ENCODE data around the gene JUNB.

DNA sequence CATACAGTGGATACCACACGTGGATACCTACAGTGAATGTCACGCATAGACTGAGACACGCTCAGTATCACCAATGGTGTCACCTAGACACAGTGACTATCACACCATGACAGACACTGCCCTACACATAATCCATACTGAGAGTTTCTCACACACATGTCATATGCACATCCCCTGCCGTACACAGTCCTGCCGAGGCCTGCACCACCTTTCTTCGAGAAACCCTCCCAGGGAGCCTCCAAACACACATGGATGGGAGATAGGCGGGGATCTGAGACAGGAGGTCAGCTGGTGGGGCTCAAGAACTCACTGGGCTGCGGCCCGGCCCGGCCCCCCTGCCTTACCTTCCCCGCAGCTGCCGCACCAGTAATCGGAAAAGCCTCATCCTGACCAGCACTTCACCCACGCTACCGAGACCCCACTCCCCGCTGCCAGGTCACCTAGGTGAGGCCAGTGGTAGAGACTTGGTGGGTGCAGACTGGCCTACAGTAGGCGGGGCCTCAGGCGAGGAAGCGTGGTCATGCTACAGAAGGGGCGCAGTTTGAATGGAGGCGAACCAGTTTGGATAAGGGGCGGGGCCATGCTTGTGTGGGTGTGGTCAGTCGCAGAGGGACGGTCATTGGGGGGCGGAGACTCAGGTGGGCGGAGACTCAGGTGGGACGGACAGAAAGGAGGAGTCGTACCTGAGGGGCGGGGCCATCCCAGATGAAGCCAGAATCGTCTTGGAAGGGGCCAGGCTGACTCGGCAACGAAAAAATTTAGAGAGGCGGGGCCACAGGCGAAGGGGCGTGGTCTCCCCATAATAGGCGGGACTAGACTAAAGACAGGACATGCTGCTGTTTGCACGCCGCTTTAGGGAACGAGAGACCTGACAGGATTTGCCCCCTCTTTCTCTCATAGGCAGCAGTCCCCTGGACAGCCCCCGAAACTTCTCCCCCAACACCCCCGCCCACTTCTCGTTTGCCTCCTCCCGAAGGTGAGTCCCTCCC lies 49.1 kb downstream of the JUNB start:
- TF ChIP-seq ETV6 (CRISPR knock-in tag; IDR thresholded peaks at IDR 0.05) (no peak), TEAD4 (CRISPR knock-in tag; IDR thresholded peaks at IDR 0.05) (no peak), ESRRA (CRISPR knock-in tag; IDR thresholded peaks at IDR 0.05; ENCODE audit: borderline replicate concordance) (no peak), JUN (CRISPR knock-in tag; IDR thresholded peaks at IDR 0.05) (no peak), ELF4 (CRISPR knock-in tag; IDR thresholded peaks at IDR 0.05; ENCODE audit: low read depth) (no peak), RORB (CRISPR knock-in tag; IDR thresholded peaks at IDR 0.05) (no peak), ZNF416 (CRISPR knock-in tag; IDR thresholded peaks at IDR 0.05) (no peak), ZBTB21 (CRISPR knock-in tag; IDR thresholded peaks at IDR 0.05; ENCODE audit: borderline replicate concordance) (no peak), PRRX2 (CRISPR knock-in tag; IDR thresholded peaks at IDR 0.05) (no peak), FOXP1 (CRISPR knock-in tag; IDR thresholded peaks at IDR 0.05; ENCODE audit: borderline replicate concordance) (no peak)
- TF ChIP-seq, protein P1, sequence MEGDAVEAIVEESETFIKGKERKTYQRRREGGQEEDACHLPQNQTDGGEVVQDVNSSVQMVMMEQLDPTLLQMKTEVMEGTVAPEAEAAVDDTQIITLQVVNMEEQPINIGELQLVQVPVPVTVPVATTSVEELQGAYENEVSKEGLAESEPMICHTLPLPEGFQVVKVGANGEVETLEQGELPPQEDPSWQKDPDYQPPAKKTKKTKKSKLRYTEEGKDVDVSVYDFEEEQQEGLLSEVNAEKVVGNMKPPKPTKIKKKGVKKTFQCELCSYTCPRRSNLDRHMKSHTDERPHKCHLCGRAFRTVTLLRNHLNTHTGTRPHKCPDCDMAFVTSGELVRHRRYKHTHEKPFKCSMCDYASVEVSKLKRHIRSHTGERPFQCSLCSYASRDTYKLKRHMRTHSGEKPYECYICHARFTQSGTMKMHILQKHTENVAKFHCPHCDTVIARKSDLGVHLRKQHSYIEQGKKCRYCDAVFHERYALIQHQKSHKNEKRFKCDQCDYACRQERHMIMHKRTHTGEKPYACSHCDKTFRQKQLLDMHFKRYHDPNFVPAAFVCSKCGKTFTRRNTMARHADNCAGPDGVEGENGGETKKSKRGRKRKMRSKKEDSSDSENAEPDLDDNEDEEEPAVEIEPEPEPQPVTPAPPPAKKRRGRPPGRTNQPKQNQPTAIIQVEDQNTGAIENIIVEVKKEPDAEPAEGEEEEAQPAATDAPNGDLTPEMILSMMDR (IDR thresholded peaks at IDR 0.05), result no peak
- TF ChIP-seq, protein P2, sequence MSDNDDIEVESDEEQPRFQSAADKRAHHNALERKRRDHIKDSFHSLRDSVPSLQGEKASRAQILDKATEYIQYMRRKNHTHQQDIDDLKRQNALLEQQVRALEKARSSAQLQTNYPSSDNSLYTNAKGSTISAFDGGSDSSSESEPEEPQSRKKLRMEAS (CRISPR knock-in tag; IDR thresholded peaks at IDR 0.05), result peak; percentile 21; the same call in 1 of the 2 replicates
- TF ChIP-seq, protein P3, sequence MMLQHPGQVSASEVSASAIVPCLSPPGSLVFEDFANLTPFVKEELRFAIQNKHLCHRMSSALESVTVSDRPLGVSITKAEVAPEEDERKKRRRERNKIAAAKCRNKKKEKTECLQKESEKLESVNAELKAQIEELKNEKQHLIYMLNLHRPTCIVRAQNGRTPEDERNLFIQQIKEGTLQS (CRISPR knock-in tag; conservative IDR thresholded peaks at IDR 0.05), result no peak
- TF ChIP-seq, protein P4, sequence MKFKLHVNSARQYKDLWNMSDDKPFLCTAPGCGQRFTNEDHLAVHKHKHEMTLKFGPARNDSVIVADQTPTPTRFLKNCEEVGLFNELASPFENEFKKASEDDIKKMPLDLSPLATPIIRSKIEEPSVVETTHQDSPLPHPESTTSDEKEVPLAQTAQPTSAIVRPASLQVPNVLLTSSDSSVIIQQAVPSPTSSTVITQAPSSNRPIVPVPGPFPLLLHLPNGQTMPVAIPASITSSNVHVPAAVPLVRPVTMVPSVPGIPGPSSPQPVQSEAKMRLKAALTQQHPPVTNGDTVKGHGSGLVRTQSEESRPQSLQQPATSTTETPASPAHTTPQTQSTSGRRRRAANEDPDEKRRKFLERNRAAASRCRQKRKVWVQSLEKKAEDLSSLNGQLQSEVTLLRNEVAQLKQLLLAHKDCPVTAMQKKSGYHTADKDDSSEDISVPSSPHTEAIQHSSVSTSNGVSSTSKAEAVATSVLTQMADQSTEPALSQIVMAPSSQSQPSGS (CRISPR knock-in tag; IDR thresholded peaks at IDR 0.05; ENCODE audit: borderline replicate concordance, low read depth), result no peak

Data from WTC11 (cell line).